ENCODE data around the gene TTC9. TPM values are rescaled to one million over a fixed set of nuclear protein-coding genes. Genes with fewer than 3 reads are reported as not detected.

Gene TTC9
- total and polyA plus RNA-seq, 10 of the 15 experiments (the other 5 are each of a cell fraction or from before 2014, with no cell fraction given): 0.87 to 15.8 (median 7.8) TPM

GRCh38 chr14:70640938-70641547, 673 bp upstream of the TTC9 start (continued):
- TF ChIP-seq IKZF1 (conservative IDR thresholded peaks at IDR 0.05) (peak; percentile 11; the same call in 1 of the 2 replicates), GATAD2B (conservative IDR thresholded peaks at IDR 0.05; ENCODE audit: low read depth) (0 out of 2 replicates have a peak, but pooled peaks have one; percentile 22), CTCF (IDR thresholded peaks at IDR 0.05 in 2 of 3, conservative IDR thresholded peaks at IDR 0.05 in 1 of 3; ENCODE audit: control insufficient read depth in 2 of 3, extremely low read depth in 1 of 3, insufficient read depth in 1 of 3, low read depth in 3 of 3, low read length in 3 of 3) (peak in 2 of 3 experiments; percentile 10 to 14; a peak in 2 of 6 replicates), NRF1 (conservative IDR thresholded peaks at IDR 0.05; ENCODE audit: low read depth, low read length) (peak; percentile 44)

GRCh38 chr14:70642303-70643235, 853 bp downstream of the TTC9 start:
- Histone ChIP-seq H3K4me3 (peak overlapping the region; percentile 90), H3K4me1 (ENCODE audit: control insufficient read depth, insufficient read depth, low read length) (no peaks in the 10 kb centered on the region), H3K36me3 (ENCODE audit: control insufficient read depth in 2 of 2, insufficient read depth in 2 of 2, low read length in 1 of 2) (no peaks in the 10 kb centered on the region), H3K79me2 (ENCODE audit: control insufficient read depth, insufficient read depth, low read length) (peaks cover 80% of the 10 kb centered on the region), H3K27me3 (replicated peaks in 1 of 2; ENCODE audit: control insufficient read depth in 2 of 2, insufficient read depth in 2 of 2, low read length in 1 of 2) (no peaks in the 10 kb centered on the region), H3K4me2 (ENCODE audit: control insufficient read depth, insufficient read depth) (peak overlapping the region; percentile 97), H3K9ac (ENCODE audit: control insufficient read depth, insufficient read depth, low read length) (peak overlapping the region; percentile 95), H3K9me3 (replicated peaks; ENCODE audit: control insufficient read depth, insufficient read depth, low read length) (no peaks in the 10 kb centered on the region), H2AFZ (ENCODE audit: control insufficient read depth, low read depth, low read length) (peak overlapping the region; percentile 42), H4K20me1 (ENCODE audit: control insufficient read depth, insufficient read depth) (no peaks in the 10 kb centered on the region), H3K27ac (ENCODE audit: control insufficient read depth, insufficient read depth) (peak overlapping the region; percentile 88)
- no peak for DNase-seq (ENCODE audit: low read depth, low spot score)
- ATAC-seq: peak; percentile 63
- SMC1A ChIA-PET (ENCODE audit: uncharacterized antibody, unreplicated experiment): interaction anchor here (0.6 to 9.7 kb wide), 9 partner anchors 9 to 988 kb away, joined by 3 to 254 read pairs (median 4); no protein-coding TSS in a partner anchor
- FAIRE-seq: no peak
- CTCF ChIA-PET: interaction anchor here (0.9 to 7.9 kb wide), 7 partner anchors 13 to 555 kb away, joined by 3 to 61 read pairs (median 10); no protein-coding TSS in a partner anchor
- in situ Hi-C loops (cut with MboI): no loop called here
- intact Hi-C loops (cut with micrococcal nuclease; ENCODE audit: unreplicated experiment): loop anchor here (1.0 to 5.0 kb wide), 3 partner anchors 22 to 170 kb away; no protein-coding TSS in a partner anchor
- POLR2A ChIA-PET: interaction anchor here (0.9 to 8.7 kb wide), 9 partner anchors 14 to 71 kb away, joined by 3 to 145 read pairs (median 6); no protein-coding TSS in a partner anchor
- RAD21 ChIA-PET (ENCODE audit: unreplicated experiment): interaction anchor here (0.7 to 7.7 kb wide), 12 partner anchors 9 to 284 kb away, joined by 3 to 71 read pairs (median 4); partner anchors contain the start of gene PCNX1
- WGBS (ENCODE audit: insufficient coverage, insufficient replicate concordance, low lambda C conversion rate, missing lambda C conversion rate): 1% methylated on average over 45 of the region's 51 CpGs
- no TSS peak for BruUV-seq (replicated peaks)
- TF ChIP-seq ZBTB11 (CRISPR knock-in tag; IDR thresholded peaks at IDR 0.05): no peak
- 0 out of 2 replicates have a peak, but pooled peaks have one; percentile 33 for TF ChIP-seq PAX5 (IDR thresholded peaks at IDR 0.05; ENCODE audit: borderline replicate concordance, low read depth, low read length)
- 0 out of 2 replicates have a peak, but pooled peaks have one; percentile 19 for TF ChIP-seq SIN3A (IDR thresholded peaks at IDR 0.05; ENCODE audit: low read depth, low read length)
- peak; percentile 53 for TF ChIP-seq BACH1 (IDR thresholded peaks at IDR 0.05; ENCODE audit: borderline replicate concordance)
- peak; percentile 34; the same call in 1 of the 2 replicates for TF ChIP-seq MTA2 (IDR thresholded peaks at IDR 0.05; ENCODE audit: low read depth)
- peak; percentile 57; the same call in 1 of the 2 replicates for TF ChIP-seq GATAD2B (conservative IDR thresholded peaks at IDR 0.05; ENCODE audit: low read depth)
- TF ChIP-seq MLLT1 (IDR thresholded peaks at IDR 0.05): peak; percentile 66
- no peak for TF ChIP-seq HCFC1 (IDR thresholded peaks at IDR 0.05; ENCODE audit: low read length)

All from GM12878 (cell line).